HG03196 (cell line): ENCODE data around the gene TNFSF11.
"Not testable (repeated sequence)": the region's sequence is repeated elsewhere in the genome, so short reads cannot be mapped to it uniquely, and the experiment has no call there.

Experiments used
- ATAC-seq: cut with Tn5 transposase; IDR thresholded peaks from one replicate; pipeline ENCODE4 v1.9.1; 2021; ENCODE audit not compliant: unreplicated experiment

TNFSF11 gene

DNA sequence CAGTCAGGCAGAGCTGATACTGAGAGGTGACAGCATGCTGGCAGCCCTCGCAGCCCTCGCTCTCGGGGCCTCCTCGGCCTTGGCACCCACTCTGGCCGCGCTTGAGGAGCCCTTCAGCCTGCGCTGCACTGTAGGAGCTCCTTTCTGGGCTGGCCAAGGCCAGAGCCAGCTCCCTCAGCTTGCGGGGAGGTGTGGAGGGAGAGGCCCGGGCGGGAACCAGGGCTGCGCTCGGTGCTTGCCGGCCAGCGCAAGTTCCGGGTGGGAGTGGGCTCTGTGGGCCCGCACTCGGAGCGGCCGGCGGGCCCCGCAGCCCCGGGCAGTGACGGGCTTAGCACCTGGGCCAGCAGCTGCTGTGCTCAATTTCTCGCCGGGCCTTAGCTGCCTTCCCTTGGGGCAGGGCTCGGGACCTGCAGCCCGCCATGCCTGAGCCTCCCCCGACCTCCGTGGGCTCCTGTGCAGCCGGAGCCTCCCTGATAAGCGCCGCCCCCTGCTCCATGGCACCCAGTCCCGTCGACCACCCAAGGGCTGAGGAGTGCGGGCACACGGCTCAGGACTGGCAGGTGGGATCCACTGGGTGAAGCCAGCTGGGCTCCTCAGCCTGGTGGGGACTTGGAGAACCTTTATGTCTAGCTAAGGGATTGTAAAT lies 14.3 kb upstream of the TNFSF11 start:
- ATAC-seq, result not testable (repeated sequence)

DNA sequence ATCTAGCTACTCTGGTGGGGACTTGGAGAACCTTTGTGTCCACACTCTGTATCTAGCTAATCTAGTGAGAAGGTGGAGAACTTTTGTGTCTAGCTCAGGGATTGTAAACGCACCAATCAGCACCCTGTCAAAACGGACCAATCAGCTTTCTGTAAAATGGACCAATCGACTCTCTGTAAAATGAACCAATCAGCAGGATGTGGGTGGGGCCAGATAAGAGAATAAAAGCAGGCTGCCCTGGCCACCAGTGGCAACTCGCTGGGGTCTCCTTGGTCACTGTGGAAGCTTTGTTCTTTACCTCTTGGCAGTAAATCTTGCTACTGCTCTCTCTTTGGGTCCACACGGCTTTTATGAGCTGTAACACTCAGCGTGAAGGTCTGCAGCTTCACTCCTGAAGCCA lies 13.6 kb upstream of the TNFSF11 start:
- not testable (repeated sequence) for ATAC-seq

DNA sequence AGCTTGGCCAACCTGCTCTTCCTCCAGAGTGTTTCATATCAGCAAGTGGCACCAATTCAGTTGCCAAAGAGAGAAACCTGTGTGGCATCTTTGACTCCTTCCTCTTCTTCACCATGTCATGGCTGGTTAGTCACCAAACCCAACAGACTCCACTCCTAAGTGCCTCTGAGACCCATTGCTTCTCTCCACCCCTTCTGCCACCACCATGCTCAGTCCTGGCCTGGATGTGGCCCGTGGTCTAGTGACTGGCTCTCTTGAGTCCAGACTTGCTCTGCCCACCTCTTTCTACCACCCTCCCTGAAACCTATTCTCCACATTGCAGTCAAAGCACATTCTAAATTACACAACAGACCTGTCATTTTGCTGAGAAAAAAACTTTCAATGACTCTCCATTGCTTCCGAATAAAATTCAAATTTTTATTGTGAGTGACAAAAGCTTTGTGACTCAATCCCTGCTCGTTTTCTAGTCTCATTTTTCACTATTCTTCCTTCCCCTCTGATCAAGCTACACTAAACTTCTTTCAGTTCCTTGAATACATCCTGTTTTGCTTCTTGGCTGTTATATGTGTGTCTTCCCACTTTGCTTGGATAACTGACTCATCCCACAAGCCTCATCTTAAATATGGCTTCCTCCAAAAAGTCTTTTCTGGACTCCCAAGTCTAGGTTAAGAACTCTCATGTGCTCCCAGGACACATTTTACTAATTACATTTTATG lies 12.0 kb upstream of the TNFSF11 start:
- no peak for ATAC-seq

DNA sequence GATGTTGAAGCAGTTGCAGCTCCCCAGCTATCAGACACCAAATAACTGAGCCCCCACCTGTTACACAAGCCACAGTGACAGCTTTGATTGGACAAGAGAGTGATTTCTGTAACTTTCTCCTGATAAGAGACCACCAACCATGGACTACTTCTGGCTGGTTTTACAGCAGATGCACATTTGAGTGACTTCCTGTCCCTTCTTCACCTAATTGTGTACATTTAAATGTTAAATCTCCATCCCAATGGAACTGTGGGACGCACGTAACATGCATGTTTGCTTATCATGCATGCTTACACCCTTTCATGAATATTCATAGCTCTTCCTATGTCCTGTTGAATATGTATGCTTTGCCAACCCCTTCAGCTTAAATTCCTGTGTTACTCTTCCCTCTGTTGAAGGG lies 6.0 kb upstream of the TNFSF11 start:
- no peak for ATAC-seq

DNA sequence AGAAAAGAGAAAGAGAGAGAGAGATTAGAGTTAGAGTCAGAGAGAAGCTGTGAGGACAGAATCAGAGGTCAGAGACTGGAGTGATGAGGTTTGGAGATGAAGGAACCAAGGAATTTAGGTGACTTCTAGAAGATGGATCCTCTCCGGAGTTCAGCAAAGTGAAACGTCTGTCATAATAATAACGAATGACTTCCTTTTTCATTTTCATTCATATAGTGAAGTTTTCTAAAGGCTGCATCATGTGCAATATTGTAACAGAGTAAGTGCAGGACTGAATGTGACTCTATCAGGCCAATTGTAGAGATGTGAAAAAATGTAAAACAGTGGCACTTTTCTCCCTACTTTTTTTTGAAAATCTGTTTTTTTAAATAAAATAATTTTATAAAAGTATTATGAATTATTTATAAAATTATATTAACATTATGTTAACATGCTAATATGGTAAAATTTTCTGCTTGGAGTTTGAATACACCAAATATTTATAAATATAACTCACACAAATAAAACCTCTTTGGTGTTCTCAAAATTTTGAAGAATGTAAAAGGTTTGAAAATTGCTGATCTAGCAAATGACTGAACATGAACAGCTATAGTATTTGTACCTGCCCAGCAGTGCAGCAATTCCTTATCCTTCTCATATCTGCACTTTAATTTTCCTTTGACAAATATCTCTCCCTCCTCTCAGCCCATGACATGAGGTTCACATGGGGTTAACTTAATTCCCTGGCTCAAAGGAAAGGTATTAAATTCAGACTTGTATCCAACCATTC lies 4.2 kb upstream of the TNFSF11 start:
- no peak for ATAC-seq

DNA sequence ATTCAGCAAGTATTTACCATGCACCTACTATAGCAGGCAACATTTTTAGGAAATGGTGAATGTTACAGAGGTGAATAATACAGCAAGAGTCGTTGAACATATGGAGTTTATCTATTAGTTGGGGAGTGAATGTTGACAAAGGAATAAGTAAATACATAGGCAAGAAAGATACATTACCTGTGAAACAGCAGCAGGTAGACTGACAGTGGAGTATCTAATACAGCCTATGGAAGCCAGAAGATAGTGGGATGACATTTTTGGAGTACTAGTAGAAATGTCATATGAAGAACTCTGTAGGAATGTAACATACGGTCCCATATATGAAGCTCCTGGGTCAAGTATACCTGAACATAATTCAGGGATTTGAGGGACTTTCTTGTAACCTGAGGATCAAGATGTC lies 2.1 kb upstream of the TNFSF11 start:
- no peak for ATAC-seq

DNA sequence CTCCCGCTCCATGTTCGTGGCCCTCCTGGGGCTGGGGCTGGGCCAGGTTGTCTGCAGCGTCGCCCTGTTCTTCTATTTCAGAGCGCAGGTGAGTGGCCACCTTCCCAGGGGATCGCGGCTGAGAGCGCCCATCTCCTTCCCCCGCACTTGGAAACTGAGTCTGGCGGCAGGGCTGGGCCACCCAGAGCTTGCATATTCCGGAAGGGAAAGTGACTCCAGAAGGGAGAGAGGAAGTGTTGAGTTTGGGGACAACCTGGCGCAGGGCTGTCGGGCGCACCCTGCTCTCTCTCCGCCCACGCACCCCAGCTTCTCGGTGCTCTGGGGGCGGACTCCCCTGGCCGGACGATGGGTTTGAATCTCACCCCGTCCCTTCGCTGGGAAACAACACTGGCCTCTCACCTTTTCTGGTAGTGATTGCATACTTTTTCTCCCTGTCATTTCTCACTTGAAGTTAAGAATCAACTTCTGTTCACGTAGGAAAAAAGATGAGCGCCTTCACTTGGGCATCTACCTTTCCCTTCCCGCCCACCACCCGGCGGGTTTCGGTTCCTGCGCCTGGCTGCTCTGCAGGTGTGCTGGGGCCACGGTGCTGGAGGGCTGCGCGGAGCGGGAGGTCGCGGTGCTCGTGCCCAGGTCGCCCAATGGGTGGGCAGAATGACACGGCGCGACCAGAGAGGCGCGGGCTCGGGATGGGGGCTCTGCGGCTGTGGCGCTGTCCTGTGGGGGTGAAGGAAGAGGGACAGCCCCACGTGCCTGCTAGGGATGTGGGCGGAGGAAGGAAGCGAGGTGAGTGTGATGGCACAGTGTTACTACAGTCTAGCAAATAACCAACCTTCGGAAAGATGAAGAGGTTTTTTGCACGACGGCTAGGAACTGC lies 721 bp downstream of the TNFSF11 start:
- peak; percentile 58 for ATAC-seq

DNA sequence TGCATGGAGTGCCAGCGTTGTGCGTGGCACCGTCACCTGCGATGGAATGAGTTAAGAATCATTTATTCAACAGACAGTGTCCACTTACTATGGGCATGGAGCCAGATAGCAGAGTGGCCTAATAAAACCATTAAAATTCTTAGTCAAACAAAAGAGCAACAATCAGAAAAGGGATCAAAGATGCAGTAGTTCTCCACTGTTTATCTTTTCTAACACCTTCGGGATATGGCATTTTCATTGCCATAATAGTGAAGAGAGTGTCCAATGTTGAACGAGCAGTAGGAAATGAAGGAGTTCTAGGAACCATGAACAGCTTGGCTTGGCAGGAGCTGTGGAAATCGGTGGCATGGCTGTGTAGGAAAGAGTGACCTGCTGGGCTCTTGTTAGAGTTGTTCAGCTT lies 2.0 kb downstream of the TNFSF11 start:
- ATAC-seq, result no peak

DNA sequence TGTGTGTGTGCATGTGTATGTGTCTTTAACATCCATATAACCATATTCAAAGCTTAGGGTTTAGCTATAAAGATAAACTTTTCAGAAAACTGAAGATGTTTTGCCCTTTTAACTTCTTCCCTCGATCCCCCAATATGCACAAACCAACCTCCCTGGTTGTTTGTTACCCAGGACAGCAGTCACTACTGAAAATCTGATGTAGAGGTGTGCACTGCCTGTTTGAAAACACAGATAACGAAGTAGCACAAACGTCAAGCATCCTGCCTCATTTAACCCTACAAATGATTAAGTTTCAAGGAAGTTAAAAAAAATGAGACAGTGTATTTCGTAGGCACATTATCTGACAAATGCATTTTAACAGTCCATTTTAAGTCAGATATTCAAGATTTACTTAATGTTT lies 3.6 kb downstream of the TNFSF11 start:
- no peak for ATAC-seq

DNA sequence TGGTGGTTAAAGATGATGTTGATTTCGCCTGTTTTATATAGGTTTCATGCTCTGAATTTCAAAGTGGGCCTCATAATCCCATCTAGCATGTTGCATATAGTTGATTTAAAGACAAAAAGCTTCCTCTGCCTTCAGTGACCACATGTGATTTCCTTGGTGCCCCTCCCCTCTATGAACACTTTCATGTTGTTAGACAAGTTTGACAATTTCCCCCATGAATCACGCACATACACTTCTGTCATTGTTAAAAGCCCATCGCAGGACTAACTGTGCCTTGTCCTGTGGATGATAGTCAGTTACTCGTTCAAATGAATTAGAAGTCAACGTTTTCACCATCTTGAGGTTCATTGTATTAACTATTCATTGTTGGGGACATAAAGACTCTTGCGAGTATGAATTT lies 6.7 kb downstream of the TNFSF11 start:
- ATAC-seq, result no peak

DNA sequence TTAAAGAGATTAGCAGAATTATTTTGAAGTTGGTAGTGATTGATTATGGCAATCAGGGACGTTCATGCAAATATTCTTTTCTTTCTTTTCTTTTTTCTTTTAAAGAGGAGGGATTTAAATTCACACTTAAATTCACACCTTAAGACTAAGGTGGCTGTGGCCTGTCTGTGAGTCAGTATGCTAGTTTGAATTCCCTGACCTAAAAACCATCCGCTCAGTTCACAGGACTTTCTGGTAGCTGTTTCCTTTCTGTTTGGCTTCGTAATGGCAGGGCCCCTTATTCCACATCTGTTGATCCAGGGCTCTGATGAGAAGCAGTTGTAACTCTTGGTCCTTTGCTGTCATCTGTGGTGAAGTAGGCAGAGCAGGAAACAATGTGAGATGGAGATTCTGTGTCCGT lies 7.5 kb downstream of the TNFSF11 start:
- ATAC-seq, result no peak

DNA sequence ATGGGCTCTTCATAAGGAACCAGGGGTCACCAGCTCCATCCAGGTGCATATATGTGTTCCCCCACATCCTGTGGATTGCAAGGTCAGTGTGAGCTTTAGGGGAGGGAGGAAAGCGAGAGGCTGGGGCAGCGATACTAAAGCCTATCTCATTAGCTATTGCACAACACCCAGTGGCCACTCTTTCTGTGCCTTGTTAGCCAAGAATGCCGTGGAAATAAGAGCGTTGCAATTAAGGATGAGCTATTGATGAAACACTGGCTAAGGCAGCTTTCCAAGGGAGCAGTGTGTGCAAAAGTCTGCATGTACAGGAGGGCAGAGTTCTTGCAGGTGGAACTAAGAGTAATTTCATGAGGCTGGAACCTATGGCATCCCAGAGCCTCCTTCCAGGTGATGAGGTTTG lies 17.6 kb downstream of the TNFSF11 start:
- ATAC-seq, result no peak

DNA sequence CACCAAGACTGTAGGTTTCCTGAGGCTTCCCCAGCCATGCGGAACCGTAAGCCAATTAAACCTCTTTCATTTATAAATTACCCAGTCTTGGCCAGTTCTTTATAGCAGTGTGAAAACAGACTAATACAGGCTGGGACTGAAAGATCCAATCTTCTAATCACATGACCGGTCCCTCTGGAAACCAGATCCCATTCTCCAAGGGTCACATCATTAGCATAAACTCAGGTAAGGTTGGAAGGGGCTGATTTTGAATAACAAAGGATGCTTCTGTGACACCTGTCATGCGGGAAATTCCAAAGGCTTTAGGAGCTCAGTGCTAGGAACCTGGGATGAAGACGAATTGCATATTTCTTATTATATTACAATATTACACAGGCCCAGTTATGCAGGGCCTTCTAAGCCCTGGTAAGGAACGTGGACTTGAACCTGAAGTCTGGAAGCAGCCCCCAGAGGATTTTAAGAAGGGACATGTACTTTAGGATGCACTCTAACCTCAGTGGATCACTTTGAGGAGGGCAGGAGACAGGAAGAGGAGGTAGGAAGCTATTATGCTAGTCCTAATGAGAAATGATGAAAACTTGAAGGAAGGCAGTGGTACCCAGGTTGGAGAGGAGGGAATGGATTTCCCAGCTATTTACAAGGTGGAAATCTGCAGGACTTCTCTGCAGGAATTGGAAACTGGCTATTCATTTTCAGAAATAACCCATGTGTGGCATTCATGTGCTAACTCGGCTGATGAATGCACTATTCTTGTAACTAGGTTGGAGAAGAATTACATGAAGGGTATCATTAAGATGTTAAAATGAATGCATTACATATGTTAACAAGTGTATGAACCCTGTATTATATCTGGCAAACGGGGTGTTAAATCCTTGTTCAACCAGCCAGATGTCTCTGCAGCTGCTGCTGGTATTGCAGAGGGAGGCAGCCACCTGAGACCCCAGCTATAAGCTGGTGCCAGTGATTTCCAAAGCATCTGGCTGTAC lies 19.3 kb downstream of the TNFSF11 start:
- ATAC-seq, result no peak

DNA sequence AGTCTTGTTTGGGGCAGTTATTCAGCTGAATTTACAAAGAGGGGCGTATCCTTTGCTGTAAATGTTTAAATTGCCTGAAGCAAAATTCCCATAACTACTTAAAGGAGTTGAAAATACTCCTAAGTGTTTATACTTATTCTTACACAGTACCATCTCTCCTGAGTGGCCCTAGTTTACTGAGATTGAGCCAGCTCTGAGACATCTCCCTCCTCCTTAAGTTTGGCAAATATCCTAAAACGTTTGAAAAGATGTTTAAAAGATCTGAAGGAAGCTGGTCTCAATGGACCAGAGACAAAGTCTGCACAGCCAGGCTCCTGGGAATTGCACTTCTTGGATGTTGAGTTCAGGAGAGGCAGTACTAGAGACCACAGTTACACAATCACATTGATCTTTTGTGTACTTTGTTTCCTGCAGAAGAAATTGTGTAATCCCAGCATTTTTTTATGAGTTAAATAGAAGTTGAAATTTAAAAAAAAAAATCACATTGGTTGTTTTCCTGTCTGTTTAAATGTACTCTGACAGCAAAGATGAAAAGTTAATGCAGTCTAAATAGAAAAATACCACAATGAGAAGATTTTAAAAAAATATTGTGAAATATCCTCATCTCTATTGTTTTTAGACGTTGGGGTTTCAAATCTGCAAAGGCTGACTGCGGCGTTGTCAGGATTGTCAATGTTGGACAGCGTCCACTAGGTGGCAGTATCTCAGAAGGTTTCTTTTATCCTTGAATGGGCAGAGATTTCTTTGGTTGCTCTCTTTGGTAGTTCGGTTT lies 20.7 kb downstream of the TNFSF11 start:
- no peak for ATAC-seq

DNA sequence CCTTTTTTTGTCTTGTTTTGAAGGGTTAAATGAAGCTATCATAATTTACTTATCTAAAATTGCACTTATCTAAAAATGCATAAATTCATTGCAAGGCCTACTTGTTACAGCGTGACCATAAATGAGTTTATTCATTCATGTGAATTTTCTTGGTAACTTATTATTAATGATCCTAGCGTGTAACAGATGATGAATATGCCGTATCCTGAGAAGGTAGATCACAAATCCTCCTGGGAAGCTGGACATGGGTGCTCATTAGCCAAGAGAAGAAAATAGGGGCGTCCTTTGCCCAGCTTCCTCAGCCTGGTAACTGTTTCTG lies 21.3 kb downstream of the TNFSF11 start:
- no peak for ATAC-seq

DNA sequence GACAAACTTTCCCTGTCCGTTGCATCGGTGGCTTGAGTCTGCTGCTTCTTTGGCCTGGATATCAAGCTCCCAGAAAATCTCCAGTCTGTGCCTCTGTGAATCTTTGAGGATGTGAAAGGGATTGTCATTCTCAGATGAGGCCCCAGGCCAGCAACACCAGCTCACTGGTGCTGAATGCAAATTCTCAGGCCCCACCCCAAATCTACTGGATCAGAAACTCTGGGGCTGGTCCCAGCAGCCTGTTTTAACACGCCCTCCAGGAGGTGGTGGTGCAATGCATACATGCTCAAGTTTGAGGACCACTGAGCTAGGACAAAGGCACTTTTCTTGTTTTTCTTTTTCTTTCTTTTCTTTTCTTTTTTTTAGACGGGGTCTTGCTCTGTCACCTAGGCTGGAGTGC lies 23.6 kb downstream of the TNFSF11 start:
- no peak for ATAC-seq

DNA sequence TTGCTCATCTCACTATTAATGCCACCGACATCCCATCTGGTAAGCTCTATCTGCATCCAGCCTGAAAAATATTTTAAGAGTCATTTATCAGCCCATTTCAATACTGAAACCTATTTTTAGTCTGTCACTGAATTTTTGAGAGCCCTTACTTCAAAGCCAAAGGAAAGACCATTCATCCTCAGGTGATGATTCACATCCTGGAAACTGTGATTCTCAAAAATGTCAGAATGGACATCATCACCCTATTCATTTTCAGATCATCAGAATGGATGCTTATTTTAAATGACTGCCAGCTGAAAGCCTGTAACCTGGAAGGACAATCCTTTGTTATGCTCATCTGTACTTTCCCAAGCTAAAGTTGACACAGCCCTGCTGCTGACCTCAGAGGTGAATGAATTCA lies 27.0 kb downstream of the TNFSF11 start:
- ATAC-seq, result no peak

DNA sequence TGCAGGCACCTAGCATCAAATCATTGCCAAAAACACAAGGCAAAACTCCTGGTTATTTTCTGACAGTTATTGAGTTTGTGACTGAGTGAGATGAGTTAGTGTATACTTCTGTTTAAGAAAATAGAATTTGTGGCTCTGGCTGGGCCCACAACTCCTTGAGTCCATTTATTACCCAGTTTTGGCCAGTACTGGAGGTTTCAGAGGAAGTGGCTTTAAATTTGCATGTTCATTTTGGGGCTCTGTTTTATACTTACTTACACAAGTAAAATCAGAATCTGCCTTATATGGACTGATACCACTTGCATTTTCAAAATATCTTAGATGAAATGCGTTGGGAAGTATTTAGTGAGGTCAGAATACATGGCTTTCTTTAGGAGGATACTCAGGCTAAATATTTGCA lies 29.0 kb downstream of the TNFSF11 start:
- ATAC-seq, result peak; percentile 70

DNA sequence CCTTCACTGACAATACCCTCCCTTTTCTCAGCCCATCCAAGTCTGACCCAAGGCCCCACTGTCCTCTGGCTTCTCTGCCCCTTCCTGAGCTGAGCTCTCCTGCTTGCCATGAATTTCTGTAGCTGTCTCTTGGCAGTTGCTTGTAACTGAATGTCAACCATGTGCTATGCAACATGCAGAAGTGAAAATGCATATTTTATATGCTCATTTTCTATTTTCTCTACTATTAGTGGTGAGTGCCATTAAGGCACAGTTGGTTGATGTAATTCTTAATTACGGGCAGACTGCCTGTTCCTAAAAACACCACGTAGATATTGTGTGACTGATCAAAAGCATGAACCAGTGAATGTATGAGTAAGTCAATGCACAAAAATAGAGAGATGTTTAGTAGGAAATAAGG lies 29.6 kb downstream of the TNFSF11 start:
- no peak for ATAC-seq
